Nephron (organoid): ENCODE results near the gene PCA3.

Experiments used
- H3K27ac Mint-ChIP-seq, 3 experiments: 2 replicates each; pipeline ENCODE4 v1.8.0; 2020; ENCODE audit warnings: mixed read lengths in 3 of 3, mild to moderate bottlenecking in 2 of 3, moderate library complexity in 1 of 3
- H3K27me3 Mint-ChIP-seq: 2 replicates; pipeline ENCODE4 v1.8.0; 2021; ENCODE audit warnings: low read depth, mild to moderate bottlenecking, moderate library complexity, mixed read lengths
- H3K36me3 Mint-ChIP-seq: 2 replicates; pipeline ENCODE4 v1.8.0; 2020; ENCODE audit warnings: low read depth, mixed read lengths
- H3K4me1 Mint-ChIP-seq: 2 replicates; pipeline ENCODE4 v1.8.0; 2020; ENCODE audit warnings: mixed read lengths
- H3K4me3 Mint-ChIP-seq, 3 experiments: 2 replicates each; pipeline ENCODE4 v1.8.0; 2020; ENCODE audit warnings: mild to moderate bottlenecking in 3 of 3, mixed read lengths in 3 of 3, moderate library complexity in 2 of 3
- H3K9me3 Mint-ChIP-seq: 2 replicates; pipeline ENCODE4 v1.8.0; 2020; ENCODE audit warnings: mixed read lengths
- TF ChIP-seq, protein P1 (sequence below), 3 experiments: fragments of 200-600 bp; sonication (generic); IDR thresholded peaks; one replicate each; pipeline ENCODE4 v1.5.0; 2021; ENCODE audit warnings: antibody characterized with exemption in 3 of 3; ENCODE audit not compliant: unreplicated experiment in 3 of 3

Gene PCA3

GRCh38 chr9:76803762-76804161, 39.5 kb downstream of the PCA3 start:
- TF ChIP-seq, protein P1, sequence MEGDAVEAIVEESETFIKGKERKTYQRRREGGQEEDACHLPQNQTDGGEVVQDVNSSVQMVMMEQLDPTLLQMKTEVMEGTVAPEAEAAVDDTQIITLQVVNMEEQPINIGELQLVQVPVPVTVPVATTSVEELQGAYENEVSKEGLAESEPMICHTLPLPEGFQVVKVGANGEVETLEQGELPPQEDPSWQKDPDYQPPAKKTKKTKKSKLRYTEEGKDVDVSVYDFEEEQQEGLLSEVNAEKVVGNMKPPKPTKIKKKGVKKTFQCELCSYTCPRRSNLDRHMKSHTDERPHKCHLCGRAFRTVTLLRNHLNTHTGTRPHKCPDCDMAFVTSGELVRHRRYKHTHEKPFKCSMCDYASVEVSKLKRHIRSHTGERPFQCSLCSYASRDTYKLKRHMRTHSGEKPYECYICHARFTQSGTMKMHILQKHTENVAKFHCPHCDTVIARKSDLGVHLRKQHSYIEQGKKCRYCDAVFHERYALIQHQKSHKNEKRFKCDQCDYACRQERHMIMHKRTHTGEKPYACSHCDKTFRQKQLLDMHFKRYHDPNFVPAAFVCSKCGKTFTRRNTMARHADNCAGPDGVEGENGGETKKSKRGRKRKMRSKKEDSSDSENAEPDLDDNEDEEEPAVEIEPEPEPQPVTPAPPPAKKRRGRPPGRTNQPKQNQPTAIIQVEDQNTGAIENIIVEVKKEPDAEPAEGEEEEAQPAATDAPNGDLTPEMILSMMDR (IDR thresholded peaks at IDR 0.05; ENCODE audit: unreplicated experiment in 3 of 3), result no peak
- H3K4me3 Mint-ChIP-seq, result no peak overlapping the region
- H3K27ac Mint-ChIP-seq, result no peak overlapping the region
- no peaks in the 10 kb centered on the region for H3K4me1 Mint-ChIP-seq
- H3K27me3 Mint-ChIP-seq, result peaks cover 15% of the 10 kb centered on the region
- H3K9me3 Mint-ChIP-seq, result no peaks in the 10 kb centered on the region
- no peaks in the 10 kb centered on the region for H3K36me3 Mint-ChIP-seq

DNA sequence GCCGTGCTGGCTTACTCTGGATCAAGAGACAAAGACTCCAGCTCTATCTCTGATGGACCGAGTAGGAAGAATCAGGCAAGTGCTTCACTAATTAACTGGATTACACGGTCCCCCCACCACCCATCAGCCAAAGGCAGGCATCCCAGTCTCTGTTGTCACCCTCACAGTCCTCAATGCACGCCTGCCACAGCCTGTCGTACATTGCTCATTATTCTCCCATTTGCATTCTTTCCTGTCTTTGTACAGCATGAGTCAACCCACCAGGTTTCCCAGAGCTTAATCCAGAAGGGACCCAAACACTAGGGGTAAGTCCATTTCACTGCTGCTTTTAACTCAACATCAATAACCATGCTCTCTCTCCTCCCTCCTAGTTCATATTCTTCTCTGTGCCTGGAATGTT, 44.4 kb downstream of the PCA3 start:
- H3K27me3 Mint-ChIP-seq, result peaks cover 13% of the 10 kb centered on the region
- H3K36me3 Mint-ChIP-seq, result no peaks in the 10 kb centered on the region
- H3K27ac Mint-ChIP-seq, result peak overlapping the region in 2 of 3 experiments; percentile 4 to 47
- H3K4me1 Mint-ChIP-seq, result no peaks in the 10 kb centered on the region
- TF ChIP-seq, protein P1 (IDR thresholded peaks at IDR 0.05; ENCODE audit: unreplicated experiment in 3 of 3), result no peak
- H3K9me3 Mint-ChIP-seq, result no peaks in the 10 kb centered on the region
- no peak overlapping the region for H3K4me3 Mint-ChIP-seq

GRCh38 chr9:76810377-76810957, 46.2 kb downstream of the PCA3 start:
- Mint-ChIP-seq H3K36me3 (no peaks in the 10 kb centered on the region), H3K27me3 (peaks cover 7% of the 10 kb centered on the region), H3K9me3 (no peaks in the 10 kb centered on the region), H3K4me1 (no peaks in the 10 kb centered on the region), H3K27ac (no peak overlapping the region), H3K4me3 (no peak overlapping the region)
- TF ChIP-seq, protein P1 (IDR thresholded peaks at IDR 0.05; ENCODE audit: unreplicated experiment in 3 of 3), result peak; percentile 86 to 95 (median 88)

- Mint-ChIP-seq H3K9me3 (no peaks in the 10 kb centered on the region), H3K36me3 (no peaks in the 10 kb centered on the region), H3K4me1 (no peaks in the 10 kb centered on the region), H3K27ac (no peak overlapping the region), H3K4me3 (no peak overlapping the region), H3K27me3 (peaks cover 7% of the 10 kb centered on the region)
- TF ChIP-seq, protein P1 (IDR thresholded peaks at IDR 0.05; ENCODE audit: unreplicated experiment in 3 of 3), result no peak
These were observed 48.4 kb downstream of the PCA3 start for GRCh38 chr9:76812591-76812990.

- Mint-ChIP-seq H3K27me3 (peaks cover 4% of the 10 kb centered on the region), H3K4me1 (peaks cover 15% of the 10 kb centered on the region), H3K27ac (no peak overlapping the region), H3K4me3 (no peak overlapping the region), H3K36me3 (no peaks in the 10 kb centered on the region), H3K9me3 (no peaks in the 10 kb centered on the region)
- TF ChIP-seq, protein P1 (IDR thresholded peaks at IDR 0.05; ENCODE audit: unreplicated experiment in 3 of 3), result no peak
These were observed 53.3 kb downstream of the PCA3 start for GRCh38 chr9:76817489-76817888.

GRCh38 chr9:76818271-76818670, 54.0 kb downstream of the PCA3 start:
- Mint-ChIP-seq H3K9me3 (no peaks in the 10 kb centered on the region), H3K4me1 (peaks cover 15% of the 10 kb centered on the region), H3K27me3 (peaks cover 4% of the 10 kb centered on the region), H3K4me3 (no peak overlapping the region), H3K27ac (peak overlapping the region in 2 of 3 experiments; percentile 42 to 83), H3K36me3 (no peaks in the 10 kb centered on the region)
- TF ChIP-seq, protein P1 (IDR thresholded peaks at IDR 0.05; ENCODE audit: unreplicated experiment in 3 of 3), result no peak
